Effector memory CD4-positive, alpha-beta T cell (primary cell): ENCODE results near the gene SLC4A4.

Source experiments
- DNase-seq, 3 donors: peaks; one replicate each; pipeline ENCODE4 v3.0.0-alpha.2; 2020
- H3K27ac ChIP-seq: 2 replicates; pipeline ENCODE4 v1.7.0; 2013; ENCODE audit warnings: mild to moderate bottlenecking, low read length, moderate library complexity; ENCODE audit not compliant: insufficient read depth, poor library complexity, severe bottlenecking
- H3K27me3 ChIP-seq: replicated peaks from 2 replicates; pipeline ENCODE4 v1.7.0; 2013; ENCODE audit warnings: mild to moderate bottlenecking, low read length; ENCODE audit not compliant: insufficient read depth, control insufficient read depth, poor library complexity, severe bottlenecking
- H3K36me3 ChIP-seq: 2 replicates; pipeline ENCODE4 v1.7.0; 2013; ENCODE audit warnings: mild to moderate bottlenecking, low read length, moderate library complexity; ENCODE audit not compliant: control insufficient read depth, insufficient read depth
- H3K4me1 ChIP-seq: 2 replicates; pipeline ENCODE4 v1.7.0; 2013; ENCODE audit warnings: low read length, mild to moderate bottlenecking; ENCODE audit not compliant: control insufficient read depth, insufficient read depth, poor library complexity, severe bottlenecking
- H3K4me3 ChIP-seq: 2 replicates; pipeline ENCODE4 v1.7.0; 2013; ENCODE audit warnings: low read length, low read depth, mild to moderate bottlenecking; ENCODE audit not compliant: insufficient read depth, poor library complexity, severe bottlenecking
- H3K9me3 ChIP-seq: 2 replicates; pipeline ENCODE4 v1.7.0; 2013; ENCODE audit warnings: mild to moderate bottlenecking, low read length, moderate library complexity; ENCODE audit not compliant: control insufficient read depth

The SLC4A4 gene

DNA sequence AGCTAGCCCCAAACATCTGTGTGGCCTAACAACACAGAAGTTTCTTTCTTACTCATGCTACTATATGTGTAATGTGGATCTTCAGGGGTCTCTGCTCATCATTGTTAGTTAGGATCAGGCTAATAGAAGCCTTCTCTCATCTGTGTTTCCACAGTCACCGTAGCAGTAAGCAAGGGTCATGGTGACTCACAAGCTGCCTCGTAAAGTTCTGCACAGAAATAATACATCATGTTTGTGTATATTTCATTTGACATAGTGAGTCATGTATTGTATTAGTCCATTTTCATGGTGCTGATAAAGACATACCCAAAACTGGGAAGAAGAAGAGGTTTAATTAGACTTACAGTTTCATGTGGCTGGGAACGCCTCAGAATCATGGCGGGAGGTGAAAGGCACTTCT, 38.7 kb downstream of the SLC4A4 start:
- Histone ChIP-seq H3K27ac (no peak overlapping the region), H3K27me3 (no peaks in the 10 kb centered on the region)

DNA sequence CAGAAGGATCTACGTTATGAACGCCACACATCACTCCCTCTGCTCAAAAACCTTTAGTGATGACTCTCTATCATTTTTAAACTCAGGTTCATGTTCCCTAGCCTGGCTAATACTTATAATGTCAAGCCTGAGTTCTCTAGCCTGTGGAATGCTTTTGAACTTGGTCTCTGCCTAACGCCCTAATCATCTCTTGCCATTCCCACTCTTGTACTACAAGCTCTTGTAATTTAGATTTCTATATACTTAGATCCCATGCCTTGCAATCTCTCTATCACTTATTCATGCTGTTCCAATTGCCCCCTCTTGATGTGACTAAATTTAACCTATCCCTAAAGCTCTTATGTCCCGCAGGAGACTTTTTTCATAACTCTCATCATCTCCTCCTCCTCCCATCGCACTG, 40.3 kb downstream of the SLC4A4 start:
- H3K4me1 ChIP-seq: no peaks in the 10 kb centered on the region
- H3K4me3 ChIP-seq: no peak overlapping the region
- no peak for DNase-seq
- no peaks in the 10 kb centered on the region for H3K9me3 ChIP-seq
- no peaks in the 10 kb centered on the region for H3K36me3 ChIP-seq
- no peak overlapping the region for H3K27ac ChIP-seq
- no peaks in the 10 kb centered on the region for H3K27me3 ChIP-seq

More for the DNA sequence above, 38.7 kb downstream of the SLC4A4 start:
- H3K9me3 ChIP-seq: no peaks in the 10 kb centered on the region
- no peak overlapping the region for H3K4me3 ChIP-seq
- DNase-seq: no peak
- H3K4me1 ChIP-seq: no peaks in the 10 kb centered on the region
- H3K36me3 ChIP-seq: no peaks in the 10 kb centered on the region

DNA sequence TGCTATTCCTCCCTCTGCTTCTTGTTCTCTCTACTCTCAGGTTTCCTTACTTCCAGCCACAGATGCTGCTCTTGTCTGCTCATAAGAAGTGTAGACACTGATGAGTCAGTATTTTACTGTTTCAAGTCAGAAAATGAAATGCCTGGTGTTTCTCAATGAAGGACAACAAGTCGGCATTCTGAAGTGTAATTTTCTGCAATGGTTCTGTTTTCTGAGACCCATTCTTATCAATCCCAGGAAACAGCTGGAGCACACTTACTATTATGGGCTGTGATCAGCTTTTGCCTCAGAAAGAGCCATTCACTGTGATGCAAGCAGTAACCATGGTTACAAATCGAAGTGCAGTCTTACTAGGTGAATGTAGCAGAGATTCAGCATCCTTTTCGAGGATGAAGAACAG, 42.0 kb downstream of the SLC4A4 start:
- Histone ChIP-seq H3K4me3 (no peak overlapping the region), H3K27ac (no peak overlapping the region), H3K27me3 (no peaks in the 10 kb centered on the region), H3K36me3 (no peaks in the 10 kb centered on the region), H3K4me1 (no peaks in the 10 kb centered on the region), H3K9me3 (no peaks in the 10 kb centered on the region)
- DNase-seq: no peak

DNA sequence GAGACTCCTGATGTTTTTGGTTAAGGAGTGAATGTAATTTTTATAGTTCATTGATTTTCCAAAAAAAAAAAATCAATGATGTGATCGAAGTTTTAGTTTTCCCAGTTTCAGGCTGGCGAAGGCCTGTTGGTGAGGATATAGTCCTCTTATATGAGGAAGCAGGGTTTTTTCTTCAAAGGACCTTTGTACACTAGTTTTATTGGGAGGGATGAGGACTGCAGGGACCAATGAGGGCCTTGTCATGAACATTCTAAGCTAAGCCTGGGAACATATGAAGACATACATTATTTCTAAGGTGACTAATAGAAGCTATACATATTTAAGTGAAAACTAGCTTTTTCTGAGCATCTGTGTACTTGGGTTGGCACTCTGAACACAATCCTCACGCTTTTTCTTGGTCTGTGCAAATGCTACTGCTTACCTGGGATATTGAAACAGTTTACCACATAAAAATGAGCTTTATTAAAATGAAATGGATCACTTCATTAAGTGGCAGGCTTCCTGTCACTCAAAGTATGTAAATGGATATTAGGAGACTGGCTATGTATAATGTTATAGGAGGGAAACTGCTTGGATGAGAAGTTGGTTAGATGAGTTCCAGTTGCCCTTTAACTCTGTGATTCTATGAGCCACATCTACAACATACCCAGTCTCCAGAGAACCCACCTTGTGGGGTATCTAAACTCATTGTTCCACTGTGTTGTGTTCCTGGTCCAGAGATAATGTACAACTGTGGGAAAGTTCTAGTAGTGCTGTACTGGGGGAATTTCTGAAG, 43.5 kb downstream of the SLC4A4 start:
- Histone ChIP-seq H3K27ac (no peak overlapping the region), H3K4me1 (no peaks in the 10 kb centered on the region), H3K9me3 (no peaks in the 10 kb centered on the region), H3K27me3 (no peaks in the 10 kb centered on the region), H3K36me3 (no peaks in the 10 kb centered on the region), H3K4me3 (no peak overlapping the region)
- no peak for DNase-seq

DNA sequence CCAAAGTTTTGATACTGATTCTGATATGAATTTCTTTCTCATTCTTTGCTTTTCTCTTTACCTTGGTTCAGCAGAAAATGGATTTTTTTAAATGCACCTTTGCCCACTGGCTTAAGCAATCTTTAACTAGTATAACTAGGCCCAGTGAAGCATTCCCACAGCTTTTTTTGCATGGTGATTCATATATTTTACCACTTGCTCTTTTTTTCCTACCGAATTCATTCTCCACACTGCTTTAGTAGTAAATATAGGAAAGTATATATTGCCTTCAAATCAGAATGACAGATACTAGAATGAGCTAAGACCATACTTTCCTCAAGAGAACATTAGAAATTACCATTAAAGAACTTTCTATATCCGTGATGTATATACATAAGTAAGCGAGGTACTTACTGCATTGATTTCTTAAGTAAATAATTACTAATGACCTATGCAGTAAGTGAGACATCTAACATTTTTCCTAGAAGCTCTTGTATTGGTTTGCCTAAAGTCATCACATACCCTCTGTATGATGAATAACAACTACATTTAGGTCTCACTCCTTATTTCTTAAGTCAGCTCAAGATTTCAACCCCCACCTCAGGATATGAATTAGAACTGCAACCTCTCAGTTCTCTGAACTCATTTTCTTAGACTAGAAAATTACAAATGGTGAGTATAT, 44.2 kb downstream of the SLC4A4 start:
- Histone ChIP-seq H3K9me3 (no peaks in the 10 kb centered on the region), H3K27ac (no peak overlapping the region), H3K4me3 (no peak overlapping the region), H3K36me3 (no peaks in the 10 kb centered on the region), H3K4me1 (no peaks in the 10 kb centered on the region), H3K27me3 (no peaks in the 10 kb centered on the region)
- DNase-seq: no peak

- DNase-seq: no peak
- H3K36me3 ChIP-seq: no peaks in the 10 kb centered on the region
- H3K4me1 ChIP-seq: no peaks in the 10 kb centered on the region
- no peak overlapping the region for H3K4me3 ChIP-seq
- H3K27ac ChIP-seq: no peak overlapping the region
- no peaks in the 10 kb centered on the region for H3K27me3 ChIP-seq
- no peaks in the 10 kb centered on the region for H3K9me3 ChIP-seq
Measured at GRCh38 chr4:71383984-71384383, 45.2 kb downstream of the SLC4A4 start.

GRCh38 chr4:71389149-71389827, 50.5 kb downstream of the SLC4A4 start:
- Histone ChIP-seq H3K27ac (no peak overlapping the region), H3K9me3 (no peaks in the 10 kb centered on the region), H3K4me1 (no peaks in the 10 kb centered on the region), H3K36me3 (no peaks in the 10 kb centered on the region), H3K4me3 (no peak overlapping the region), H3K27me3 (no peaks in the 10 kb centered on the region)
- DNase-seq: no peak

DNA sequence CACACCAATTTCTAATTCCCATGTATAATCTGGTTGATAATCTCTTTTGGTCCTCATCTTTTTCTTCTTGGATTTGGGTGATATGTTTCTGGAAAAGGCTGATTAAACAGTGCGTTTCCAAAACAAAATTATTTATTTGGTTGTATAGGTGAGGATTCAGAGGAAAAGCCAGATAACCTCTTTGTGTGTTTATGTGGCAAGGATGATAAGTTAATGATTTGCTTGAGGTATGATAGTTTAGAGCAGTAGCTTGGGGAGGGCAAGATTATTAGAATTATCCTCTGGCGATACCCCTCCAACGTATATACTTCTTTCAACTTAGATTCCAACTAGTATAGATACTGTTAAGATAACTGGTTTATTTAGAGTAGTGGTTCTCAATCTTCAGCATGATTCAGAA, 53.3 kb downstream of the SLC4A4 start:
- Histone ChIP-seq H3K4me1 (no peaks in the 10 kb centered on the region), H3K27me3 (no peaks in the 10 kb centered on the region), H3K36me3 (no peaks in the 10 kb centered on the region), H3K4me3 (no peak overlapping the region), H3K27ac (no peak overlapping the region), H3K9me3 (no peaks in the 10 kb centered on the region)
- DNase-seq: no peak

DNA sequence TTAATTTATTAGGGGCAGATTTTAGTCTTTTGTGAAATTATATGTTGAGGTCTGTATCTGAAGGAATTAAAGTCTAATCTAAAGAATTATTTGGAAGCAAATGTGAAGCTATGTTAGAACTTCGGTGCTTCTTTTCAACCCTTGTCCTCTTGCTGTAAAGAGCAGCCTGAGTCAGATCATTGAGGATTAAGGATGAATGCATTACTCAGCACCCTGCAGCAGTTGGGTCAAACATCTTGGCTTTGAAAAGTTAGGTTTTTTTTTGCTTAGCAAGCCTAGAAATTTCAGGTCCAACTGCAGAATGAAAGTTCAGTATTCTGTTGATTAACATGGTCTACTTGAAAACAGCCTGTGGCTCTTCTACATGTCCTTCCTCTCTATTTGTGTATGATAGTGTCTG, 57.6 kb downstream of the SLC4A4 start:
- Histone ChIP-seq H3K4me1 (no peaks in the 10 kb centered on the region), H3K4me3 (no peak overlapping the region), H3K27ac (no peak overlapping the region), H3K9me3 (no peaks in the 10 kb centered on the region), H3K36me3 (no peaks in the 10 kb centered on the region), H3K27me3 (no peaks in the 10 kb centered on the region)
- DNase-seq: no peak

DNA sequence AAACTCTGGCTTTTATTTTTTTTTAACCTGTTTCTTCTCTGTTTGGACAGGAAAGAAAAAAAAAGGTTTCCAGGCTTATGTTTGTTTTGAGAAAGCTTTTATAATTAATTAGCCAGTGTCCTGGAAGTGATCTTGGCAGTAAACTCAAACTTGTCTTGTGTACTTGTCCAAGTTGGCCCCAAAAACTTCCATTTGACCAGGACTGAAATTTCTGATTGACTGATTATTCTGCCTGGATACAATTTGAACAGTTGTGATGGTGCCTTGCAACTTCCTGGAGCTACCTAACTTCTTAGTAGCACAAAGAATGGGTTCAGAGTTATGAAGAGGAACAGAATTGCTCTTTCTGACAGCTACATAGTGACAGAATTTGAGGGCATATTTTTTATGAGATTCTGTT, 62.0 kb downstream of the SLC4A4 start:
- Histone ChIP-seq H3K27ac (no peak overlapping the region), H3K27me3 (no peaks in the 10 kb centered on the region), H3K36me3 (no peaks in the 10 kb centered on the region), H3K4me3 (no peak overlapping the region), H3K4me1 (no peaks in the 10 kb centered on the region), H3K9me3 (no peaks in the 10 kb centered on the region)
- no peak for DNase-seq
